SU-DHL-6 (cell line): Measurements from ENCODE around the gene POTEI.
"Not testable (repeated sequence)": the region's sequence is repeated elsewhere in the genome, so short reads cannot be mapped to it uniquely, and the experiment has no call there.

Experiments
- H2AFZ ChIP-seq: fragments of 200-600 bp; sonication (generic); 2 replicates; pipeline ENCODE4 v1.6.1; 2014; ENCODE audit warnings: low read depth, mild to moderate bottlenecking, moderate library complexity, mixed read lengths, antibody characterized with exemption, low read length; ENCODE audit not compliant: severe bottlenecking
- H3F3A ChIP-seq: fragments of 200-600 bp; shearing (Covaris generic); 2 replicates; pipeline ENCODE4 v1.6.0; 2016; ENCODE audit warnings: antibody characterized with exemption, mild to moderate bottlenecking; ENCODE audit not compliant: insufficient read depth
- H3K27ac ChIP-seq: fragments of 200-600 bp; sonication (generic); 2 replicates; pipeline ENCODE4 v1.5.1; 2016; ENCODE audit warnings: low read depth, mild to moderate bottlenecking, low read length, moderate library complexity, mixed read lengths
- H3K27me3 ChIP-seq: fragments of 200-600 bp; sonication (generic), shearing (Covaris generic); 2 replicates; pipeline ENCODE4 v1.6.0; 2014; ENCODE audit warnings: mild to moderate bottlenecking, low read length
- H3K36me3 ChIP-seq: fragments of 200-600 bp; sonication (generic); 2 replicates; pipeline ENCODE4 v1.6.1; 2014; ENCODE audit warnings: mild to moderate bottlenecking, low read length, mixed read lengths
- H3K4me2 ChIP-seq: fragments of 300-600, 200-600 bp; shearing (Covaris generic), sonication (generic); 2 replicates; pipeline ENCODE4 v1.6.0; 2014; ENCODE audit warnings: low read length, low read depth, mild to moderate bottlenecking; ENCODE audit not compliant: poor library complexity, severe bottlenecking
- H3K4me3 ChIP-seq: fragments of 200-600 bp; sonication (generic); 2 replicates; pipeline ENCODE4 v1.5.1; 2014; ENCODE audit warnings: antibody characterized with exemption, low read length, mild to moderate bottlenecking, mixed read lengths; ENCODE audit not compliant: insufficient read depth, poor library complexity, severe bottlenecking
- H3K79me2 ChIP-seq: fragments of 200-600 bp; sonication (generic); 2 replicates; pipeline ENCODE4 v1.6.1; 2014; ENCODE audit warnings: mild to moderate bottlenecking, low read length, moderate library complexity; ENCODE audit not compliant: insufficient read depth
- H3K9ac ChIP-seq: fragments of 200-600 bp; sonication (generic); 2 replicates; pipeline ENCODE4 v1.7.0; 2014; ENCODE audit warnings: mild to moderate bottlenecking, low read length
- H3K9me2 ChIP-seq: fragments of 200-600 bp; sonication (generic); replicated peaks from 2 replicates; pipeline ENCODE4 v1.6.1; 2014; ENCODE audit warnings: low read length; ENCODE audit not compliant: insufficient read depth
- H3K9me3 ChIP-seq: fragments of 200-600 bp; sonication (generic); 2 replicates; pipeline ENCODE4 v1.6.1; 2014; ENCODE audit warnings: low read length, mixed read lengths; ENCODE audit not compliant: insufficient read depth
- H4K20me1 ChIP-seq: fragments of 200-600 bp; sonication (generic); 2 replicates; pipeline ENCODE4 v1.6.1; 2014; ENCODE audit warnings: low read depth, mild to moderate bottlenecking, antibody characterized with exemption, low read length, moderate library complexity, mixed read lengths

POTEI gene

DNA sequence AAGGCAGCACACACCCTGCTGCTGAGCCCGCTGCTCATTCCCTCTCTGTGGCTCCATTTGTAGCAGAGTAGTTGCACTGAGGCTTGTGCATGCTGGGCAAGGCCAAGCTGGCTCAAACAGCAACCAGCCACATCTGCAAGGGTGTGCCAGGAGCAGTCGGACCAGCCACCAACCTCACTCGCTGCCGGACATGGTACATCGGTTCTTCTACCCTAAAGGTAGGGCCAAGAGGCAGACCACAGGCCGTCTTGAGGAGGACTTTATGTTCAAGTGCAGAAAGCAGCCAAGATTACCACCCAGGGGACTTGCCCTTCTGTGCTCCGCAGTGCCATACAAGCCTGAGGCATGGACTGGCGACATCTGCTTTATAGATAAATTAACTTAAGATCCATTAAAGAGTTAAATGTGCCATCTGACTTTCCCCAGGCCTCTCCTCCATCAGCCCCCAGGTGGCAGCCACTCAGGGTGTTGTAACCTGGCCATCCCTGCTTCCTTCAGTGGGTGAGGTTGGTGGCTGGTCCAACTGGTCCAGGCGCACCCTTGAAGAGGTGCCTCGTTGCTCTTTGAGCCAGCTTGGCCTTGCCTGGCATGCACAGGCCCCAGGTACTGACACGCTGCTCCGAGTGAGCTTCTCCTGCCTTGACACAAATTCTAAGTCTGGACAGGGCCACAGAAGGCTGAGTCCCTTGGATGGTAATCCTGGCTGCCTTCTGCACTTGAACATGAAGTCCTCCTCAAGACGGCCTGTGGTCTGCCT lies 55.0 kb downstream of the POTEI start:
- not testable (repeated sequence) for H3K4me2 ChIP-seq, H2AFZ ChIP-seq, H4K20me1 ChIP-seq, H3K27me3 ChIP-seq, H3F3A ChIP-seq, H3K9me3 ChIP-seq, H3K36me3 ChIP-seq, H3K27ac ChIP-seq, H3K4me3 ChIP-seq, H3K9ac ChIP-seq, H3K9me2 ChIP-seq, H3K79me2 ChIP-seq

DNA sequence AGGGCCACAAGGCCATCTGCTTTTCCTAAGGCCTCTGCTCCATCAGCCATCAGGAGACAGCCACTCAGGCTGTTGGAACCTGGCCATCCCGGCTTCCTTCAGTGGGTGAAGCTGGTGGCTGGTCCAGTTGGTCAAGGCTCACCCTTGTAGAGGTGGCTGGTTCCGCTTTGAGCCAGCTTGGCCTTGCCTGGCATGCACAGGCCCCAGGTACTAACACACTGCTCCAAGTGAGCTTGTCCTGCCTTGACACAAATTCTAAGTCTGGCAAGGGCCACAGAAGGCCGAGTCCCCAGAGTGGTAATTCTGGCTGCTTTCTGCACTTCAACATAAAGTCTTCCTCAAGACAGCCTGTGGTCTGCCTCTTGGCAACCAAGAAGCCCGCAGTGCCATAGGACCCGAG lies 56.2 kb downstream of the POTEI start:
- not testable (repeated sequence) for H3K4me2 ChIP-seq, H3K4me3 ChIP-seq, H3K9me3 ChIP-seq, H2AFZ ChIP-seq, H3K27me3 ChIP-seq, H3F3A ChIP-seq, H3K27ac ChIP-seq, H4K20me1 ChIP-seq, H3K9me2 ChIP-seq, H3K36me3 ChIP-seq, H3K79me2 ChIP-seq, H3K9ac ChIP-seq

DNA sequence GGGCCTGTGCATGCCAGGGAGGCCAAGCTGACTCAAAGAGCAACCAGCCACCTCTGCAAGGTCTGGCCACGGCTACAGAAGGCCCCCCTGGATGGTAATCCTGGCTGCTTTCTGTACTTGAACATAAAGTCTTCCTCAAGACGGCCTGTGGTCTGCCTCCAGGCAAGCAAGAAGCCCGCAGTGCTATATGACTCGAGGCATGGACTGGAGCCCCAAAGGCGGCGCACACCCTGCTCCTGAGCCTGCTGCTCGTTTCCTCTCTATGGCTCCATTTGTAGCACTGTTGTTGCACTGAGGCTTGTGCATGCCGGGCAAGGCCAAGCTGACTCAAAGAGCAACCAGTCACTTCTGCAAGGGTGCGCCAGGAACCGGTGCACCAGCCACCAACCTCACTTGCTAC lies 57.3 kb downstream of the POTEI start:
- H3K79me2 ChIP-seq, H3K9me3 ChIP-seq, H2AFZ ChIP-seq, H3K4me3 ChIP-seq, H3K27ac ChIP-seq, H3K27me3 ChIP-seq, H4K20me1 ChIP-seq, H3K4me2 ChIP-seq, H3K36me3 ChIP-seq, H3K9me2 ChIP-seq, H3F3A ChIP-seq, H3K9ac ChIP-seq: not testable (repeated sequence)

DNA sequence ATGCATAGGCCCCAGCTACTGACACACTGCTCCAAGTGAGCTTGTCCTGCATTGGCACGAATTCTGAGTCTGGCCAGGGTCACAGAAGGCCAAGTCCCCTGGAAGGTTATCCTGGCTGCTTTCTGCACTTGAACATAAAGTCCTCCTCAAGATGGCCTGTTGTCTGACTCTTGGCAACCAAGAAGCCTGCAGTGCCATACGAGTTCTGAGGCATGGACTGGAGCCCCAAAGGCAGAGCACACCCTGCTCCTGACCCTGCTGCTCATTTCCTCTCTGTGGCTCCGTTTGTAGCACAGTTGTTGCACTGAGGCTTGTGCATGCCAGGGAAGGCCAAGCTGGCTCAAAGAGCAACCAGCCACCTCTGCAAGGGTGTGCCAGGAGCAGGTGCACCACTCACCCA lies 57.9 kb downstream of the POTEI start:
- H3K27me3 ChIP-seq, H3F3A ChIP-seq, H2AFZ ChIP-seq, H3K27ac ChIP-seq, H3K79me2 ChIP-seq, H3K9me2 ChIP-seq, H3K9ac ChIP-seq, H4K20me1 ChIP-seq, H3K4me3 ChIP-seq, H3K36me3 ChIP-seq, H3K9me3 ChIP-seq, H3K4me2 ChIP-seq: not testable (repeated sequence)

DNA sequence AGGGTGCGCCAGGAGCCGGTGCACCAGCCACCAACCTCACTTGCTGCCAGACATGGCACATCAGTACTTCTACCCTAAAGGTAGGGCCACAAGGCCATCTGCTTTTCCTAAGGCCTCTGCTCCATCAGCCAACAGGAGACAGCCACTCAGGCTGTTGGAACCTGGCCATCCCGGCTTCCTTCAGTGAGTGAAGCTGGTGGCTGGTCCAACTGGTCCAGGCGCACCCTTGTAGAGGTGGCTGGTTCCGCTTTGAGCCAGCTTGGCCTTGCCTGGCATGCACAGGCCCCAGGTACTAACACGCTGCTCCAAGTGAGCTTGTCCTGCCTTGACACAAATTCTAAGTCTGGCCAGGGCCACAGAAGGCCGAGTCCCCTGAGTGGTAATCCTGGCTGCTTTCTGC lies 58.8 kb downstream of the POTEI start:
- H3K9ac ChIP-seq, H3K79me2 ChIP-seq, H3K27ac ChIP-seq, H3K36me3 ChIP-seq, H3K4me3 ChIP-seq, H2AFZ ChIP-seq, H3F3A ChIP-seq, H3K4me2 ChIP-seq, H3K9me3 ChIP-seq, H3K27me3 ChIP-seq, H3K9me2 ChIP-seq, H4K20me1 ChIP-seq: not testable (repeated sequence)

DNA sequence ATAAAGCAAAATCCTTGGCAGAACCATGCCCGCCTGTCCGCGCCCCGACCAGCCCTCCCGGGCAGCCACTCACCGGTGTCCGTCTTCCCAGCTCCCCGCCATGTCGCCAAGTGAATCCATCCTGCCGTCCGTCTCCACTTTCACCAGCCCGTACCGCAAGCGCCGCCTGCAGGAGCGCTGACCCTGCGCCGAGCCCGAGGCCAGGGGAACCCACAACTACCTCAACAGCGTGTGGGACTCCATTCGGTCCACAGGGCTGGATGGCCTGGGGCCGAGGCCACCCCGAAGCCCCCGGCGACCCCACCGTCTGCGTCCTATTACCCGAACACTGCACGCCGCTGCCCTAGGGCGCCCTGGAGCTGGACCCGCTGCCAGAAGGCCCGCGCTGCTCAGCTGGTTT lies 81.5 kb downstream of the POTEI start:
- not testable (repeated sequence) for H2AFZ ChIP-seq, H3K9me3 ChIP-seq, H3K79me2 ChIP-seq, H3K4me2 ChIP-seq, H3K36me3 ChIP-seq, H3K4me3 ChIP-seq, H3K27me3 ChIP-seq, H3K9ac ChIP-seq, H4K20me1 ChIP-seq, H3F3A ChIP-seq, H3K27ac ChIP-seq, H3K9me2 ChIP-seq

DNA sequence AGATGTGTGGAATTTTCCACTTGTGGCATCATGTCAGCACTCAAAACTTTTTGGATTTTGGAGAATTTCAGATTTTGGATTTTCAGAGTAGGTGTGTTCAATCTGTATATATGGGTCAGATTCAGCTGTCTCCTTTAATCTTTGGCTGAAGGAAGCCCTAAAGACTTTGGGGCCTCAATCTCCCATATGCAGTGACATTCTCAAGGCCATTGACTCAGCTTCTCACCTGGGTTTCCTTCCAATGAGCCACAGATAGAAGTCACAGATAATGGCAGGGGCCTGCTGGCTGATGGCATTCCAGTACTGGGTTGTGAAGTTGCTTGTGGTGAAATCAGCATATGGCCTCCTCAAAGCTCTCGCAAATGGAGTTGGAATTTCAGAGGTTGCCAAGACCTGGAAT lies 90.3 kb downstream of the POTEI start:
- not testable (repeated sequence) for H3F3A ChIP-seq, H3K9me3 ChIP-seq, H3K4me2 ChIP-seq, H4K20me1 ChIP-seq, H2AFZ ChIP-seq, H3K9ac ChIP-seq, H3K9me2 ChIP-seq, H3K4me3 ChIP-seq, H3K36me3 ChIP-seq, H3K27ac ChIP-seq, H3K27me3 ChIP-seq, H3K79me2 ChIP-seq

DNA sequence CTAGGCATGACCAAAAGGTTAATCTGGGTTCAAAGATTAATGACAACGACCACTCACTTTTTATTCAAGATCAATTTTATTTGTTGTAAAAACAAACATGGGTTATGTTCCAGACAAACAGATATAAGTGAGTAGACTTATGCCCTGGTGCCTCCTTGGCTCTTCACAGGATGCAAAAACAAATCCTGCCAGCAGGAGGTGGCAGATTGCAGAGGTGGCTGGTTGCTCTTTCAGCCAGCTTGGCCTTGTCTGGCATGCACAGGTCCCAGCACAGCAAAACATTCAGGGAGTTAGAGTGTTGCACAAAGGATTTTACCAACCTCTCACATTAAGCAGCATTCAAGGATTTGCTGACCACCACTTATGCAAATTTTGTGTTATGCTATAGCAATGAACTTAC lies 92.4 kb downstream of the POTEI start:
- H3K27ac ChIP-seq, H4K20me1 ChIP-seq: not testable (repeated sequence)

More for the DNA sequence above, 92.4 kb downstream of the POTEI start:
- H2AFZ ChIP-seq, H3K36me3 ChIP-seq, H3F3A ChIP-seq, H3K4me3 ChIP-seq, H3K9ac ChIP-seq, H3K27me3 ChIP-seq, H3K9me2 ChIP-seq, H3K4me2 ChIP-seq, H3K79me2 ChIP-seq, H3K9me3 ChIP-seq: not testable (repeated sequence)
